GM19452 (cell line): Measurements from ENCODE around the gene BRD2.

ENCODE experiments used
- ATAC-seq: cut with Tn5 transposase; IDR thresholded peaks from one replicate; pipeline ENCODE4 v1.9.1; 2021; ENCODE audit not compliant: unreplicated experiment

Gene BRD2

DNA sequence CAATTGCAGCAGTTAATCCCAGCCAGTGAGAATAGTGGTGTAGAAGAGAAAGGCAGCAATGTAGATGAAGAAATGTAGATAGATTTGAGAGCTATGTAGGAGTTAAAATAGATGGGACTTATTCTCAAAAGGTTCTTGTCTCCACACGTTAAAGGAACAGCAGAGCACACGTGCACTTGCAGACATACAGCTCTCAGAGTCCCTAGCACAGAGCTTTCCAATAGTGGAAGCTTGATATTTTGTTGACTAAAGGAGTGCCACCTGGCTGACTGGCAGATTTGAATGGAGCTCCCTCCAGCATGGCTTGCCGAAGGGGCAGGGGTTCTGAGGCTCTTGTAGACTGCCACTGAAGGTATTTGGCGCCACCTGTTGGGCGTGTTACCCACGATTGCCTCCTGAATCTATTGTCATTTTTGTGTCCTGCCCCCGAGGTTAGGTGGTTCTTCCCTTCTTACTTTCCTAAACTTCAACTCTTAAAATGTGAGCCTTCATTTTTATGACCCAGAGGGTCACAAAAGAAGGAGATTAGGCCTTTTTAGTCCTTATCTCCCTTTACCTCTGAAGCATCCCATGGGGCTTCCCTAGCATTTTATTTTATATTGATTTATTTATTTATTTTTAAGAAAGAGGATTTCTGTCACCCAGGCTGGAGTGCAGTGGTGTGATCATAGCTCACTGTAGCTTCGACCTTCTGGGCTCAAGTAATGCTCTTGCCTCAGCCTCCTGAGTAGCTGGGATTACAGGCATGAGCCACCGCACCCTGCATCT, 16.4 kb downstream of the BRD2 start:
- ATAC-seq, result peak; percentile 52

DNA sequence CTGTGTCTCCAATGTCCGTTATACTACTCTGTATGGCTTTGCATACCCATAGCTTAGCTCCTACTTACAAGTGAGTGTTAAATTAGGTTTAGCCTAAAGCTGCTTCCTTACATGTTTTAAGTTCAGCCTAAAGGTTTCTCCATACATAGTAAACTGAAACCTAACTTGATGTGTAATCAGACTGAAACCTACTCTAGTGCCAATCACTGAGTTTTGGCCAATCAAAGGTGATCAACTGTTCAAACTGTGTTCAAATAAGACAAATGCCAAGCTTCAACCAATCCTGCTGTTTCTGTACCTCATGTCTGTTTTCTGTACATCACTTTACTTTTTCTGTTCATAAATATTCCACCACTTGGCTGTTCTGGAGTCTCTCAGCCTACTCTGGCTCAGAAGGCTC, 21.0 kb downstream of the BRD2 start:
- ATAC-seq, result no peak

DNA sequence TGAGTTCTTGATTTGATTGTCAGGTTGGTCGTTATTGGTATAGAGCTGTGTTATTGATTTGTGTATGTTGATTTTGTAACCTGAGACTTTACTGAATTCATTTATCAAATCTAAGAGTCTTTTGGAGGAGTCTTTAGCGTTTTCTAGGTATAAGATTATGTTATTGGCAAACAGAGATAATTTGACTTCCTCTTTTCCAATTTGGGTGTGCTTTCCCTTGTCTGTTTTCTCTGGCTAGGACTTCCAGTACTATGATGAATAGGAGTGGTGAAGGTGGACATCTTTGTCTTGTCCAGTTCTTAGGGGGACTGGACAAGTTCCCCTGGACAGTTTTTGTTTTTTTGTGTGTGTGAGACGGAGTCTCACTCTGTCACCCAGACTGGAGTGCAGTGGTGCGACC, 23.6 kb downstream of the BRD2 start:
- ATAC-seq, result no peak

DNA sequence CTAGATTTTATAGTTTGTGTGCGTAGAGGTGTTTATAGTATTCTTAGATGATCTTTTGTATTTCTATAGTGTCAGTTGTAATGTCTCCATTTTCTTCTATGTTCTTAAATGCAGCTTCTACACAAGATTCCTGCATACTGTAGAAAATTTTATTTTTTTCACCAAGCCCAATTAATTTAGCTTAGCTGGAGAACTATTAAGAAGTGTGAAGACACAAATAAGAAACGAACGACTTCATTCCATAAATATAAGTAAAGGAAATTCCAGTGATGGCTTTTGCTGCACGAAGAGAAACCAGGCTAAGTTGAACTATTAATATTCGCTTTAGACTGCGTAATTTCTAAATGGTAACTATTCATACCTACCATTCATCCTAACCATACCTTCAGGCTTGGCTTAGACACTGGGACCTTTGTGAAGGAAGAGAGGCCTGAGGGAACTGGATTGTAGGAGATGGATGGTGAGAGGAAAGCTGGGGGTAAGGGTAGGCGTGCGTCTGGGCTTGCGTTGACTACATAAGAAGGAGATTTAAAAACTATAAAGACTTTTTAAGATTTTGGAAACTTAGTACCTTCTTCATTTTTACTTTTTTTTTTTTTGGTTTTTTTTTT, 25.1 kb downstream of the BRD2 start:
- no peak for ATAC-seq

DNA sequence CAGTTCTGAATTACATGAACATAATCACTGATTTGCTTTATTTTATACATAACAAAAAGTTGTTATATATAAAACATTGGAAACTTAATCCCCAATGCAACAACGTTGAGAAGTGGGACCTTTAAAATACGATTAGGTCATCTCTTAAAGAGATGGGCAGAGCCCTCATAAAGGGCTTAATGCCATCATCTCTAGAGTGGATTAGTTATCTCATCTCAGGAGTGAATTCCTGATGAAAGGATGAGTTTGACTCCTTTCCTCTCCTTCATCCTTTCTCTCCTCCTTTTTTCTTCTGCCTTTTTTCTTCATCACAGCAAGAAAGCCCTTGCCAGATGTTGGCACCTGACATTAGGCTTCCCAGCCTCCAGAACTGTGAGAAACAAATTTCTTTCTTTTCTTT, 27.1 kb downstream of the BRD2 start:
- ATAC-seq, result no peak

GRCh38 chr6:33000055-33000454, 31.7 kb downstream of the BRD2 start:
- ATAC-seq, result no peak

GRCh38 chr6:33001685-33002084, 33.3 kb downstream of the BRD2 start:
- ATAC-seq, result no peak

GRCh38 chr6:33004940-33005339, 36.5 kb downstream of the BRD2 start:
- ATAC-seq, result no peak

DNA sequence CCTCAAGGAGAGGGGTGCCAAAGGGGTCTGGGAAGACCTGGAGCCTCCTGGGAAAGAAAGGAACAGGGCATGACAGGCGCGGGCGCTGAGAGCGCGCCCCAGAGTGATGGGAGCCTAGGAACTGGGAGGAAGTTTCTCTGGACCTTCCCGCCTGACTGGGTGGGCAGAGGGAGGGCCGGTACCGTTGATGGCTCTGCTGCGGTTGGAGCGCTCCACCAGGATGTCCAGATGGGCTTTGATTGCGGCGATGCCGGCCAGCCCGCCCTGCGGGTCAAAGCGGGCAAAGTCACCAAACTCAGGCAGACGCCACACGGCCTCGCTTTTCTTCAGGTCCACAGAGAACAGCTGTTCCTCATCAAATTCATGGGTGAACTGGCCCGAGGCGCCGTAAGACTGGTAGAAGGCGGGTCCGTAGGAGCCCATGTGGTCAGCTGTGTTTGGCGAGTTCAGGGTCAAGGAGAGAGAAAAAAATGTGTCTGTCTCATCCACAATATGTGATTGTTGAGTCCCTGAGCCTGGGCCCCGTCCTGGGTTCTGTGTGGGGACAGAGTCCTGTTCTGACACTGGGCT, 39.5 kb downstream of the BRD2 start:
- no peak for ATAC-seq

DNA sequence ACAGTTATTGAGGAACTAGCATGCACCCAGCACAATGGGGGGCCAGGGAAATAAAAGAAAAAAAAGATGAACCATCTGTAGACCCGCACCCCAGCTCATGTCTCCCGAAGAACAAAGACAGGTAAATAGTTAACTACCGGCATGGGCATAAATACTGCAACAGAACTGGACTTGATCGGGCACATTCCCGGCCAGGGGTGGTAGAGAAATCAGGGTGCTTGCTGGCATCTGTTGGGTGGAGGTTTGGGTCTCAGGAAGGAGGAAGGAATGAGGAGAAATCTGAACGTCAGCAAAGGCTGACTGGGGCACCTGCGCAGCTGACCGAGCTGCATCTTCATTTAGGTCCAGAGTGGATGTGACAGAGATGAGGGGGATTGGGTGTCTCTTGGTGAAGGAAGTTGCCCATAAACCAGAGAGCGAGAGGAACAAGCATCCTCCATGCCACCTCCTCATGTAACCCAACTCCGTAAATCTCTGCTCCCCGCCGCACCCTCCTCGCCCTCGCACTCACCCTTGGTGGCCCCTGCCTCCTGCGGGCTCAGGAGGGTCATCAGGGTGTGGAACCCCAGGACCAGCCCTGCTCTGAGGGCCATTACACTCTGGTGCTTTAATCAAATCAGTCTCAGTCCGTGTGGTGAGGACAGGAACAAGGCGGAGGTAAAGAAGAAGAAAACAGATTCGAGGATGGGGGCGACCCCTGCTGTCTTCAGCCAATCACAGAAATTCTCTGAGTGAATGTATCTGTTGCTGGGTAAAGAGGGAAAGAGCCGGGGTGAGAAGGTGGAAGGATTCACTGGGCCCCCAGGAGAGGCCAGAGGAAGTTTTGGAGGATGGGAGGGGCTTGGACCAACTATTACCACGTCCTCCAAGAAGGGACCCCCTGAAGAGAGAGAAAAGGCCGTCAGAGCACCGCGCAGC, 40.8 kb downstream of the BRD2 start, which contains the start of gene HLA-DOA:
HLA-DOA (minus strand) TSS at position 648 of the 918 bp plus-strand sequence.
- no peak for ATAC-seq

DNA sequence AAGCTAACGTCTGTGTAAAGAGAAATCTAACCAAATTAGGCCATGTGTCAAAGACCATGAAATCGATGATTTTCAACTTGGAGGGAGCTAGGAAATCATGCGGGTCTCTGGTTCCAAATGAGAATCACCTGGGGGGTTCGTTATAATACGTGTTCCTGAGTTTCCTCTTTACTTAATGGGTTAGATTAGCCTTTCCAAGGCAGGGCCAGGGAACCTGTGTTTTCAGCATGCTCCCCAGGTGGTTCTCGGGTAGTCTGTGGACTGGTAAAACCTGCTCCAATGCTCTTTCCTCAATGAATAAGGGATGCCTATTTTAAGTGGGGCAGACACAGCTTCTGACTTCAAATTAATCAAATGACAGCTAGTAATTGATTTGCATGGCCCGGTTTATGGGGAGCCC, 42.0 kb downstream of the BRD2 start:
- ATAC-seq, result no peak

GRCh38 chr6:33013608-33014007, 45.2 kb downstream of the BRD2 start:
- ATAC-seq, result no peak

DNA sequence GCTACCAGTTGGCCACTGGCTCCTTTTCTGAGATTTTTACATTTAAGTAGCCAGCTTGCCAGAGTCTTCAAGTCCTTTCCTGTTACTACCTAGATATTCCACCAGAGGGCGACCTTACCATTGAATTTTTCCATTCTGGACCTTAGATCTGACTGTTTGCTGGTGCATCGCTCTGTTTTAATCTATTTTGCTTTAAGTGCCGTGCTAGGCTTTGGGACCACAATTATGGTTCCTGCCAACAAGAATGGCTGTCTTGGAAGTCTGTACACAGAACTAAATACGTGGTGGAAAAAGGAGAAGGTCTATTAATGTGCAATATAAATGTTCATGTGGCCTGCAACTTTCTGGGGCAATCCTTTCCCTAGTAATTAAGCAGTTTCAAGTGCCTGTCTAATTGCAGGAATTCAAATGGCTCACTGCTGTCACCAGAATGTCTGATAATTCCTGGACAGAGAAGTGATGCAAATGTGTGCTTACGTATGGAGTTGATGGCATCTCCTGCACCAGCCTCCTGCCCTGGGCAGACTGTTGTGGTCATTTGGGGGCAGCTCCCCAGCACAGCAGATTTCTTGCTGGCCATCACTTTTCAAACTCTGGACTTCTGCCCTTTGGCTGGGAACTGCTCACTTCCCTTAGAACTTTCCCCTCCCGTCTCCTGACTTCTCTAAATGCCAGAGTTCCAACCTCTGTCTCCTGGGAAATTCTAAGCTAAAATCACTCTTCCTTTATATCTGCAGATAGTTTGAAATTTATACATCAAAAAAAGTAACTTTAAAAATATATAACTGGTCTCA, 46.6 kb downstream of the BRD2 start:
- no peak for ATAC-seq

DNA sequence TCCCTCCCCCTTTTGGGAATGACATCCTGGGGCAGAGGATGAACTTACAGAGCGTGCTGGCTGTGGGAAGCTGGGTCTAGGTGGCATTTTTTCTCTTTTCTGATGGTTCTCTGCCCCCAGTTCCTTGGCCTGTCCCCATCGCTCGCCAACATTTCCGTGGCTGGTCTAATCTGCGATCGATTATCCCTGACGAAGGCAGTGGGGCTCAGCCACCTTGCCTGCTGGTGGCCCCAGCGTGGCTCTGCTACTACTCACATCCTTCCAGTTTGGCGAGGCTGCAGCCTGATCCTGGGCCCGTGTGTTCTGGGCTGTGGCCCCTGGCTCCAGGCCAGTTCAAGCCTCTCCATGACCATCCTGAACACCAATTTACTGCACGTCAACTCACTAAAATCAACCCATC, 47.4 kb downstream of the BRD2 start:
- no peak for ATAC-seq

GRCh38 chr6:33017018-33017417, 48.6 kb downstream of the BRD2 start:
- no peak for ATAC-seq

DNA sequence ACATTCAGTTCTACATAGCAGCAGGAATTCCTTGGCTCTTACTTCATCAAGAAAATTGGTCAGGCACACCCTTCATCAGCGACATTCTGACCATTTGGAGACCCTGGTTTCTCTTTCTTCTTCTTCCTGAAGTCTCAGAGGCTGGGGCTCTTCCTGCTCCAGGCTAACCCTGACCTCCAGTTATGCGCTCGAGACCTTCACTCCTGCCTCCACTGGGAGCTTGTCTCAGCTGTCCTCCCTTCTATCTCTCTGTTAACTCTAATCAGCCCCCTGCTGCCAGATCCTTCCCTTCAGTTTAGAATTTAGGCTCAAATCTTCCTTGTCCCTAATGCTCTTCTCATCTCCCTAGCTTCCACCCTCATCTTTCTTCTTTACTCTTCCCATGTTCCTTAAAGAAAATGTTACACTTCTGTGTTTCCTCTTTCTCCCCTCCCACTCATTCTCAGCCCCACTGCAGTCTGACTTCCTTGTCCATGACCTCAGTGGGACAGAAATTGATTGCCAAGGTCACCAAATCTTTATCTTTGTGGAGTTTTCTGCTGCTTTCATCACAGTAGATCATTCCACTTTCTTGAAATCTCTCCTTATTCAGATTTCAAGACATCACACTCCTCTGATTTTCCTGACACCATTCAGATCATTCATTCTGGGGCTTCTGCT, 49.4 kb downstream of the BRD2 start:
- no peak for ATAC-seq

DNA sequence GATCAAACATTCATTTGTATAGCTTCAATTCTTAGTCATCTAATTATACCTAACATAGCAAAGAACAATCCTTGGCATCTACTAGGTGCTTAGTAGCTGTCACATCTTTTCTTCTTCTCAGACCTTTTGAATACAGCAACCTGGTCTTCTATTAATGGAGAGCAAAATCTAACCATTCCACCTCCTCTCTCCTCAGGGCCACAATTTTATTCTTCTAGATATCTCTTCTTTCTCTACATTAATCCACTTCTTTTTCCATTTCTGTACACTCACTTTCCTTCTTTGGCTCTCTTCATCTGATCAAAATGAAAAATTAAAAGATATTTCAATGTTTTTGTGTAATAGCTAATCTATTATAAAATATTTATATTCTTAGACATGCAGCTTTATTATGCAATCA, 50.0 kb downstream of the BRD2 start:
- ATAC-seq, result no peak

GRCh38 chr6:33018904-33019303, 50.5 kb downstream of the BRD2 start:
- ATAC-seq, result peak; percentile 60

- peak; percentile 6 for ATAC-seq
Measured at GRCh38 chr6:33019372-33019771, 51.0 kb downstream of the BRD2 start.

DNA sequence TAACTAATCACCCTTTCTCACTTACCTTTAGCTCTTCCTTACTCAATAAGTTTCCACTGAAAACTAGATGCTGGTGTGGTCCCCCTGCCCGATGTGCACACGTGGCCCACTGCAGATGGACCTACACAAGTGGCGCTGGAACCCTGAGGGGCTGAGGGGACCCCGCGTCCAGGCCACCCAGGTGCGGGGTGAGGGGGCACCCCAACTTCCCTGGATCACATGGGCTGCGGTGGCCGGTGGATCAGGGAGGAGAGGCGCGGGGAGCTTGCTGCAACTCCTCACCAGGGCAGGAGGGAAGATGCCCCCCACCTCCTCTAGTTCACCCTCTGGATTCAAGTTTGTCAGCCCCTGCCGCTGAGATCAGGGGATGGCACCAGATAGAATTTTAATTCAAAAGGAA, 53.5 kb downstream of the BRD2 start:
- no peak for ATAC-seq
